GM21390 (cell line): ENCODE measurements around the gene C10orf105.

Source experiments
- ATAC-seq: cut with Tn5 transposase; IDR thresholded peaks from one replicate; pipeline ENCODE4 v1.9.1; 2021; ENCODE audit not compliant: unreplicated experiment

Gene C10orf105

DNA sequence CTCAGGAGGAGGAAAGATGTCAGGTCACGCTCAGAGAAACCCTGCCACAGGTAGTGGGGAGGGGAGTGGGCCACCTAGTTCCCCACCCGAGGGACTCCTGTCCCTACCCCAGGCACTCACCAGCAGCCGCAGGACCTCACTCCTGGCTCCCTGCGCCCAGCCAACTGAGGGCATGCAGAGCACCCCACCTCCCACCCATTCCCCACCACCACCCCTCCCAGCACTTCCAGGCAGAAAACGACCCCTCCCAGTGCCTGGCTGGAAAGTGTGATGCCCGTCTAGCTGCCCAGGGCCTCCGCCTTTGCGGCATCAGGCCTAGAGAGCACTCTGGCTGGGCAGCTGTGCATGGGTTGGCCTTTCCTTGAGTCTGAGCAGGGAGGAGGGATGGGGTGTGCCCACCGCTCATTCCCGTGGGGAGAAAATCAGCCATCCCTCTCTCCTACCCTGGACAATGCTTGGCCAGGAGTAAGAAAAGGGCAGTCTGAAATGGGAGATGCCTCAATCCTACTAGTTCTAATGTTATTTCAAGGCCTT lies 1.3 kb downstream of the C10orf105 start:
- no peak for ATAC-seq

DNA sequence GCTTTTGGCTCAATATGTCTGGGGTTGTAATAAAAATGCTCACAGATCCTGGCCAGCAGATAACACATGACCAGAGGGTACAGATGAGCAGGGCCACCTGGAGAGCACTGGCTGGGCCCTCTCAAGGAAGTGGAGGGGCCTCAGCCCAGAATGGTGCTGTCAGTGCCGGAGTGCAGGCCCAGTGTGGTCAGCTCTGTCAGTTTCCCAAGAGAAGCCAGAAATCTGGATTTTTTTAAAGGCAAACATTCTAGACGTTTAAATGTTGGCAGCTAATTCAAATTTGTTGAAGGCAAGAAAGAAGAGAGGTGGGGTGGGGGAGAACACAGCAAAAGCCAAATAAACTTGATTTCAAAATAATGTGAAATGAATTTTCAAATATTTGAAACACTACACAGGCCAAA lies 2.0 kb downstream of the C10orf105 start:
- ATAC-seq = no peak

DNA sequence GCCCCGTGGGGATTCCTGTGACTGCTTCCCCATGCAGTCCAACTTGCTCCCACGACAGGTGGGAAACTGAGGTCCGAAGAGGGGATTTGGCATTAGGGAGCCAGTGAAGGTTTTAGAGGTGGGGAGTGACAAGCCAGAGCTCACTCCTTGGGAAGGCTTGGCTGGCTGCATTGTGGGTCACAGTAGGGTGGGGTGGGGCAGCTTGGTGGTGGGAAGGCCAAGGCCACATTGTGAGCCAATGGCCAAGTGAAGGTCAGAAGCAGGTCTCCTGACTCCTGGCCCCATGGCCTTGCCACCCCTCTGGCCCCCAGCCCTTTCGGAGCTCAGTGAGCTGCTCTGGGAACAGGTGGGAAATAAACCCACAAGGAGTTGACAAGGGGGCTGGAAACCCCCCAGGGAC lies 2.5 kb downstream of the C10orf105 start:
- no peak for ATAC-seq

DNA sequence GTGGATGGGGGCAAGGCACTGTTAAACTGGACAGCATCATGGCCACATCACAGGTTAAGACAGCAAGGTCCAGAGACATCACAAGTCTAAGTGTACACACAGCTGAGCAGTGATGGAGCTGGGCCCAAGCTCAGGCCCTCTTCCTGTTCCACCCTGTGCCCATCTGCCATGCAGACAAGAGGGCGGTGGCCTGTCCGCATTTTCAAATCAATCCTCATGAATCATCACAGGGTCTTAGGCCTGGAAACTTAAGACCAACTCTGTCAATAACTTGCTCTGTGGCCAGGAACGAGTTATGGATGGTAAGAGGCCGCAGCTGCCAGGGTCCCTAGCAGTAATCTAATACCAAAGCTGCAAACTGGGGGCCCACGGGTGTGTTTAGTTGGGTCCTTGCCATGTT lies 3.2 kb downstream of the C10orf105 start:
- ATAC-seq = no peak

DNA sequence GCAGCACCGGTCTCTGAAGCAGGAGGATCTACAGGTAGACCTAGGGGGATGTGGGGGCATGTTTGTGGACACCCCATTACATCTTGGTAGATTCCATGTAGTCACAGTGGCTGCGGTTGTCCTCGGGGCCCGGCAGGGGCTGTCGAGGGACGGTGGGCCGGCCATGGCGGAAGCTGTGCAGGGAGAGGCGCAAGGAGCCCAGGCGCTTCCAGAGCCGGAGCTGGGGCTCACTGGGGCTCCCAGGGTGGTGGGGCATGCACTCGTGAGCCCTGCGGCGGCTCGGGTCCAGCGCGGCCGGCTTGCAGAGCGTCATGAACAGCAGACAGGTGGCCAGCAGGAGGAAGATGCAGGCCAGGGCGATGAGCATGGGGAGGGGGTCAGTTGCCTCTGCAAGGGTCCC lies 3.7 kb downstream of the C10orf105 start:
- no peak for ATAC-seq

DNA sequence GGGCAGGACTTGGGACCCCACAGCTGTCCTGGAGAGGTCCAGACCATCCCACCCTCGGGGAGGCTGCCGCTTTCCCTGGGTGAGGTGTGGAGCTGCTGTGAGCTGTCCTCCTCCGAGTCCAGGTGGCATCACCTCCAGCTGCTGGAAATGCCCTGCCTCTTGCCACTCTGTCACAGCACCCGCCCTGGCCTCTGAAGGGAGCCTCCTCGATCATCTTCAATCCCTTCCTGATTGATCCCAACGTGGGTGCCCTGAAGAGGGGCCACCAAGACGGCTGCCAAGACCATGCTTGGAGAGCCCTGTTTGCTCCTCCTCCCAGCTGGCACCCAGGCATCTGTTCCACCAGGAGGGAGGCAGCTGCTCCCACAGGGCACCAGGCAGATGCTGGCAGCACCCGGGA lies 4.6 kb downstream of the C10orf105 start:
- no peak for ATAC-seq

DNA sequence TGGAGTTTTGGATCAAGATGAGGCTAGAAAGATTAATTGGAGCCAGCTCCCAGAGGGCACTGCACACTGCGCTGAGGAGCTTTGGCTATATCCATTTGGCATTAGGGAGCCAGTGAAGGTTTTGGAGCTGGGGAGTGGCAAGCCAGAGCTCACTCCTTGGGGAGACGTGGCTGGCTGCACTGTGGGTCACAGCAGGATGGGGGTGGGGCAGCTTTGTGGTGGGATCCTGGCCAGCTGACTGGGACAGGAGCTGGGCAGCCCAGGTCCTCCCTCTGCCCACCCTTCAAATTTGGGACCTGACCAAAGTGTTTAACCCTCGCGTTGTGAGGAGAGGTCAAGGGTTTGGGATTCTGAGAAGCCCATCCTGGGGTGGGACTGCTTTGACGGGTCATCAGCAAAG lies 5.0 kb downstream of the C10orf105 start:
- no peak for ATAC-seq

DNA sequence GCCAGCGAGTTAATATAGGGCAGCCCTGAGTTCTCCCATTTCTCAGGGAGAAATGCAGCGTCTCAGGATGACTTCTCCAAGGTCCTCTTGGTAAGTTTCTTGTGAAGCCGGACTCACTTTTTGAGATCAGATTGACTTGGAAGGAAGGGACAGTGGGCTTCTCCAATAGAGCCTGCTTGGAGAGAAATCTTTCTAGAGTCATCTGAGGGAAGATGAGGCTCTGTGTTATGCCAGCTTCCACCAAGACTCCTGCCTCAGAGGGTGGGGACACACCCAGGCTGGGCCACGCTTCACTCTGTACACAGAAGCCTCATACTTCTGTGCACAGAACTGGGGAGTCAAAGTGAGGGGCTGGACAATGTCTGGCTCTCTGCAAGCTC lies 5.6 kb downstream of the C10orf105 start:
- ATAC-seq = no peak

DNA sequence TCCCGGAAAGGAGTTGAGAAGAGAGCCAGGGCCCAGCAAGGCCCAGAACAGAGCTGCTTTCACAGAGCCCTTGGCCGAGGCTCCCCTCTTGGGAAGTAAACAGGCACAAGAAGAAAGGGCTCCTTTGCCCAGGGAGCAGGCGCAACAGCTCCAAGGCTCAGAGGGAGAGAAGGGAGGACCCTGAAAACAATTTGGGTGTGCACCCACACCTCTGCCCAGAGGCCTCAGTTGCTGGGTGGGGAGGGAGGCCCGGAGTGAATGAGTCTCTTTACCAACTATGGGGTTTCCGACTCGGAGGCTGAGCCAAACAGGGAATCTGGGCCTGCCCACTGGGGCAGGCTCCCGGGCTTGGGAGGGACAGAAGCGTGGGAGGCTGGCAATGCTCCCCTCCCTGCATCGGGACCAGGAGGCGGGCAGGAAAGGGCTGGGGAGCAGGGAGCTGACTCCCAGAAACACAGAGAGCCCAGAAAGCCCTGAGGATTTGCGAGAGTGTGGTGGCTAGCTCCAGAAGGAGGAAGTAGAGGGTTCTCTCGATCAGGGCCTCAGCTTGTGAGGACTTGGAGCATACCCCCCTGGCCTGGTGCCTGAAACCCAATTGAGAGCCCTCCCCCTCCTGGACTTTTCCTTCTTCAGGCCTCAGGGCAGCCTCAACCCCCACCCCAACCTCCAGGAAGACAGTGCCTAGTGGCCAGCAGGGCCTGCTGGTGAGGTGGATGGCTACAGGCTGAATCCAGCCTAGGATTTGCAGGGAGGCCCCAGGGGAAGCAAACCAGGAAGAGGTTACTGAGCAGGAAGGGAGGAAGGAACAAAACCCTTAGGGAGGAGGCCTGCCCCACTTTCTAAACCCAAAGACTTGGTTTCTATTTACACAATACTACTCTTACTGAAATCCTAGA lies 6.2 kb downstream of the C10orf105 start:
- no peak for ATAC-seq

DNA sequence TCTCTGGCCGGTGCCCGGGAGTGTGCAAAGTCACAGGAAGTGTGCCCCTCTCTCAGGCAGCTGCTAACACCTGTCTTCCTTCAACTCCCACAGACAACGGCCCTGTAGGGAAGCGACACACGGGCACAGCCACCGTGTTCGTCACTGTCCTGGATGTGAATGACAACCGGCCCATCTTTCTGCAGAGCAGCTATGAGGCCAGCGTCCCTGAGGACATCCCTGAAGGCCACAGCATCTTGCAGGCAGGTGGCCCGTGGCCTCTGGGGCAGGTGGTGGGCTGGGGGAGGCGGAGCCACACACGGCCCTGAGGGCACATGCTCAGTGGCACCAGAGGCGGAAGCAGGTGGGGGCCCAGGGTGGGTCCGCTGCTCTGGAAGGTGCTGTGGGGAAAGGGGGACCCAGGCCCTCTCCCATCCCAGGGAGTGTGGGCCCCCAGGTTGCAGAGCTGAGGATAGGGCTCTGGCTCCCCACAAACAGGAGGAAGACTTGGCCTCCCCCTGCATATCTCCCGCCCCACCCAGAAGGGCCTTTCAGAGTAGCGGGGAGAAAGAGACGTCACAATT lies 6.9 kb downstream of the C10orf105 start:
- no peak for ATAC-seq

DNA sequence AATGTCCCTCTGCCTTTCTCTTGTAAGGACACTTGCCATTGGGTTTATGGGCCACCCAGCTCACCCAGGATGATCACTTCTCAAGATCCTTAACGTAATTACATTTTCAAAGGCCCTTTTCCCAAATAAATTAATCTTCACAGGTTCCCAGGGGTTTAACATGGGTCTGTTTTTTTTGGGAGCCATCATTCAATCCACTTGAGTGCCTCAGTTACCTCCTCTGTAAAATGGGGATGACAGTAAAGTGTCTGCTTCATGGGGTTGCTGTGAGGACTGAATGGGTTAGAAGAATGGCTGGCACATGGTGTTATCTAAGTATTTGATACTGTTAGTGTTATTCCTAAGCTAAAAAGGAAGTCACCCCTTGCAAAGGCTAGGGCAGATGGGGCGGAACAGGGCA lies 7.4 kb downstream of the C10orf105 start:
- no peak for ATAC-seq

DNA sequence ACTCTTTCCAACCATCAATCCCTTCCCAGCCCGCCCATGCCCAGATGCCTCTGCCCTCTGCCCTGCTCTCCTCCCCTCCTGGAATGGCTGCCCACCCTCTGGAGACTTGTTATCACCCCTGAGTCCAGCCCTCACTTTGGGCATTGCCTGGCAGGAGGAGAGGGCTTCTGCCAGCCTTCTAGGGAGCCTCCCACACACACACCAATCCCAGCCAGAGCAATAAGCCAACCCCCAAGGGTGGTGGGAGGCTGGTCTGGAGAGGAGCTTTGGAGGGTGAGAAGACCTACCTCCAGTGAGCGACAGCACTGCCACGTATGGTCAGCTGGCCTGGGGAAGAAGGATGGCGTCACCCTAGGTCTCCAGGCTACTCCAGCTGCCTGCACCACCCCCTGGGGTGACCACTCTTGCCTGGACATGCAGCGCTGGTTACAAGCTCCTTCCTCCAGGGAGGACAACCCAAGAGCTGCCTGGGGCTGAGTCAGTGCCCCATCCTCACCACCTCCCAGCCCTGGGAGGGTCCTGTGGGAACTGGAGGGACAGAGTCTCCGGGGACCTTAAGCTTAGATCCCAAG lies 8.4 kb downstream of the C10orf105 start:
- no peak for ATAC-seq

DNA sequence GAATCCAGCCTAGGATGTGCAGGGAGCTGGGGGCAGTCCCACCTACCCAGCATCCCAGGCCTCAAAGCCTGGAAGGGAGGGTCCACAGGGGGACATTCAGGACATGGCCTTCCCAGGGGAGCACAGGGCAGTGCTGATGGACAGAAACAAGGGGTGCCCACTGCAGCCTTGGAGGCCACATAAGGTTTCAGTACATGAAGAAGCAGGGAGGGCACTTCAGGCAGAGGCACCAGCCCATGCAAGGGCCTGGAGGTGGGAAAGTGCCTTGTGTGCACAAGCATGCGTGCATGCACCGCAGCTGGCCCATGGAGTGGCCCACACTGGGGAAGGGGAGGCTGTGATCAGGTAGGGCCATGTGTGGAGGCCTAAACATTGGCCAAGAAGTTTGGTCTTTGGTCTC lies 9.1 kb downstream of the C10orf105 start:
- ATAC-seq = no peak

DNA sequence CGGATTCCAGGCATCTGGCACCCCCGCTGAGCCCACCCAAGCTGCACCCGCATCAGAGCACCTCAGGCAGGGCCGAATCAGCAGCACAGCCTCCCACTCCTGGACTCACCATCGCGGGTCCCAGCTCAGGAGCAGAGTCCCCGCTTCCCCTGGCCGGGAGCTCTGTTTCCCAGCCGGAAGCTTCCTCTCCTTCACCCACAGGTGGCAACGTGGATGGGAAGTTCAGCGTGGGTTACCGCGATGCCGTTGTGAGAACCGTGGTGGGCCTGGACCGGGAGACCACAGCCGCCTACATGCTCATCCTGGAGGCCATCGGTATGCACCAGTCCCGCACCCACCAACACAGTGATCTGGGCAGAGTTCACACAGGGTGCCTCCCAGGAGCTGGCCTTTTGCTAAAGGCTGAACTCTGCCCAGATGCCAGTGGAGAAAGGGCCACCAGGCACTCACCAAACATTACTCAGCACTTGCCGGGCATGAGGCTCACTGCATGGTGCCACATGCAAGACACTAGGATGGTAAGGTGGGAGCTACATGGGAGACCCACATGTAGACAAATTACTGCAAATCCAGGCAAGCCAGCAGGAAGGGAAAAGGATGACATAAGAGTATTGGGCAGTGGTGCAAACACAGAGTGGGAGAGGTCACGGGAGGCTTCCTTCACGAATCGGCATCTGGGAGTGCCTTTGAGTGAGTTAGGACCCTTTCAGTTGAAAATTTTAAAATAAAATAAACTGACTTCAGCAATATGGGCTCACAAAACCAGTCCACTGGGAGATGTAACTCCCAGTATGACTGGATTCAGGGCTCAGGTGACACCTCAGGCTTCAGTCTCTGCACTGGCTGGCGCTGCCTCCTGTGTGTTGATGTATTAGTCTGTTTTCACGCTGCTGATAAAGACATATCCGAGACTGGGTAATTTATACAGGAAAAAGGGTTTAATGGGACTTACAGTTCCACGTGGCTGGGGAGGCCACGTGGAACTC lies 10.4 kb downstream of the C10orf105 start:
- no peak for ATAC-seq

DNA sequence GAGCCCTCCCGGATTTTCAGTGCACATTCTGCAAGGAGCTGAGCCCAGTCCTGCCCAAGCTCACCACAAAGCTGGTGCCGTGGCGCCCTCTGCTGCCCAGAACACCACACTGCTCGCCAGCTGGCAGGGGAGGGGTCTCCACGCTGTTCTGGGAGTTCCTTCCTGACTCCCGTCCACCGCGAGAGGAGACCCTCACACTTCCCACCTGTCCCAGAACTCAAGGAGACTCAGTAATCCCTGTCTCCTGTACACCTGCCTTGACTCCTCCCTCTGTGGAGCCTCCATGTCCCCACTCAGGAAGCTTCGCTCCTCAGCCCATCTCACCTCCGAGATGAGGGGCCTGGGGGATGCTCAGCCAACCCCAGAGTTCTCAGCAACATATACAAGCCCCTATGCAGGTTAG lies 11.3 kb downstream of the C10orf105 start:
- ATAC-seq = no peak

DNA sequence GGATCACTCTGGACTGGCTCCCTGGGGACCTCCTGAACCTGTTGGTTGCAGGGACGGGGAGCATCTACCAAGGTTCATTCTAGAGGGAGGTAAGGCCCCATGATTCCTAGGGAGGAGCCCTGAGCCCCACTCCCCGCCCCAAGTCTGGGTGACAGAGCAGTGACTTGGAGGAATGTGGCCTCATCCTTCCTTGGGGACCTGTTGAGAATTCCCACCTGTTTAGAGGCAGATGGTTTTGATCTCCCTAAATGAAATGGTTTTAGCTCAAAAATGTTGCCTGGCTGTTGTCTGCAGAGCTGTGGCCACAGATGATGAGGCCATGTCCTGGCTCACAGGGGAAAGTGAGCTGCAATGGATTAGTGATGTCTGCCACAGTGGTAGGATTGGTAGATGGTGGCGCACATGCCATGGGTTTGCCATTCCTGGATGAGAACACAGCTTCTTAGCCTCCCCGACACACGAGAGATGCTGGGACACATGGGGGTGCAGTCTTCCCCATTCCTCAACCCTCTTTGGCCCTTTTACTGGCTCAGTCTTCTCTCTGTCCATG lies 12.3 kb downstream of the C10orf105 start:
- no peak for ATAC-seq

DNA sequence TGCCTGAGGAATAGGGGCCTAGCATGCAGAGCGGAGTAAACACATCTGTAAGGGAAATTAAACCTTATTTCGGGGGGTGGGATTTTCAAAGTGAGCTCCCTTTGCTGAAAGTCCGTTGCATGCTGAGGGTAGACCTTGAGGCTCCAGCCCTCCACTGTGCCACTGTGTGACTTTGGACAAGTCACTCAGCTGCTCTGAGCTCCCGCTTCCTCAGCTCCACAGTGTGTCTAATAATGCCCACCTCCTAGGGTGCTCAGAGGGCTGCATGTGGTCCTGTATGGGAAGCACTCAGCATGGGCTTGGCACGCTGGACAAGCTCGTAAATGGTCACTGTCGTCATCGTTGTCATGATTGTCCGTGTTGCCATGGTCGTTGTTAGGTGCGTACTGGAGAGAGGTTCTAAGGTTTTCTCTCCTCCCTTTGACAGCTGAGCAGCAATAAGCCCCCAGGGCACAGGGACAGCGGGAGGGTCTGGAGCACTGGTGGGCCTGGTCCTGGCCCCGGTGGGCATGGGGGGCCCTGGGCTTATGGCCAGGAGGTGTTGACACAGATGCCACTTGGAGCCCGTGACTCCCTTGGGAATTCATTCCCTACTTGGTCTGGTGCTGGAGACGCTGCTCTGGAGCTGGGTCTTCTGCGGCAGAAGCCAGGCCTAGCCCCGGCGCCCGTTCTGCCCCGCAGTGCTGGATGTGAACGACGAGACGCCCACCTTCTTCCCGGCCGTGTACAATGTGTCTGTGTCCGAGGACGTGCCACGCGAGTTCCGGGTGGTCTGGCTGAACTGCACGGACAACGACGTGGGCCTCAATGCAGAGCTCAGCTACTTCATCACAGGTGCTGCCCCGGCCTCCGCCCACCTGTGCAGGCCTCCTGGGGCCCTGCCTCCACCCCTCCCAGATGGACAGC lies 13.1 kb downstream of the C10orf105 start:
- no peak for ATAC-seq

DNA sequence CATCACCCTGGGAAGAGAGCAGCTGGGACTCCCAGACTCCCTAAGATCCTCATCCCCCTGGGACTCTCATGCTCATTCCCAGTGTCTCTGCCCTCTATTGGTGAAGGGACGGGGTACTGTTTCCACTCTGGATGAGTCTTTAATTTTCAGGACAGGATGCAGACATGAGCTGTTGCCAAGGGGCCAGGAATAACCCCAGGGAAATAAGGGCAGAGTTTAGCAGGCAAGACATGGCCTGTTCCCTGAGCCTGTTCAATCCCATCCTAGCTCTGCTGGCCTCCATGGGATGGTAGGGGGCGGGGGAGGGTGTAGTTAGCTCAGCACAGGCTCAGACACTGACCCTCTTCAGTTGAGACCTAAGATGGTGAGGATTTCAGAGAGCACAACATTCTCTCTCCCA lies 14.0 kb downstream of the C10orf105 start:
- ATAC-seq = no peak

DNA sequence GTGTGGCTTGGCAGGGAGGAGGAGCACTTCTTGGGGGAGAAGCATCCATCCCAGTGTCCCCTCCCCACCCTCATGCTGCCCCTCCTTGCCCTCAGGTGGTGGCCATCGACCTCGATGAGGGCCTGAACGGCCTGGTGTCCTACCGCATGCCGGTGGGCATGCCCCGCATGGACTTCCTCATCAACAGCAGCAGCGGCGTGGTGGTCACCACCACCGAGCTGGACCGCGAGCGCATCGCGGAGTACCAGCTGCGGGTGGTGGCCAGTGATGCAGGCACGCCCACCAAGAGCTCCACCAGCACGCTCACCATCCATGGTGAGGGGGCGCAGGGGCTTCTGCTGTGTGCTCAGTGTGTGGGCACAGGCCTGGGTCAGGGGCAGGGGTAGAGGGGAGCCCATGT lies 14.8 kb downstream of the C10orf105 start:
- no peak for ATAC-seq

DNA sequence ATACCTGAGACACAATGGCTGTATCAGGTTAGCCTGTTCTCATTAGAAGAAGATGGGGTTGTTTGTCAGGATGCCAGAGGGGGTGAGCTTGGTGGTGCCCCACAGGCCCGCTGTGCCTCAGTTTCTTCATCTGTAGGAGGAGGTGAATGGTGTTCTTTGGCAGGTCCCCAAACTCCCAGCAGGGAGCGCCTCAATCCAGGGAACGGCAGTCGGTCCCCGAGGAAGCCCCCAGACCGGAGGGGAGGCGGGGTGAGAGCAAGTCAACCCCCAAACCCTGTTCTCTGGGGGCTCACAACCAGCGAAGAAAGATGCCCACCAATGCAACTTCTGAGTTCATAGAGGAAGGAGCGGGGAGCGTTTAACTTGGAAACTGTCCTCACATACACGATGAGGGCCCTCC lies 16.0 kb downstream of the C10orf105 start:
- ATAC-seq = no peak
